NB4 (cell line): ENCODE results near the gene ALPK1.

Experiments
- POLR2A ChIP-seq: IDR thresholded peaks from 2 replicates; pipeline ENCODE4 v1.6.1; 2011; ENCODE audit warnings: mild to moderate bottlenecking; ENCODE audit not compliant: insufficient read length; ENCODE audit errors: extremely low read depth
- TF ChIP-seq, protein P1 (sequence below): IDR thresholded peaks from one replicate; pipeline ENCODE4 v1.5.1; 2012; ENCODE audit warnings: low read depth, low read length

DNA sequence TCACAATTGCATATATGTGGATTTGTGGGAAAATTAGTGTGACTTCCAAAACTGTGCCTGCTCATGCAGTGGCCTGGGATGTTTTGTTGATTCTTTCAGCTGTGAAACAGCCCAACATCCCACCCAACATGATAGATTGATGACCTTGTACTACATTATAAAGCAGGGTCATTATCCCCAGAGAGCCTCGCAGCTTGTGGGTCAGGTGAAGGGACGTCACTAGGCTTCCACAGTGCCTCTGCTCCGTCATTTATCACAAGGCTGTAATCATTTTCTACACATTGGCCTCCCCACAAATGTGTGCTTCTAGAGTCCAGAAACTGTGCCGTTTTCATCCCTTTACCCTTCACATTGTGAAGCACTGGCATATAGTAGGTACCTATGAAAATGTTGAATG lies 31.6 kb downstream of the ALPK1 start:
- TF ChIP-seq, protein P1, sequence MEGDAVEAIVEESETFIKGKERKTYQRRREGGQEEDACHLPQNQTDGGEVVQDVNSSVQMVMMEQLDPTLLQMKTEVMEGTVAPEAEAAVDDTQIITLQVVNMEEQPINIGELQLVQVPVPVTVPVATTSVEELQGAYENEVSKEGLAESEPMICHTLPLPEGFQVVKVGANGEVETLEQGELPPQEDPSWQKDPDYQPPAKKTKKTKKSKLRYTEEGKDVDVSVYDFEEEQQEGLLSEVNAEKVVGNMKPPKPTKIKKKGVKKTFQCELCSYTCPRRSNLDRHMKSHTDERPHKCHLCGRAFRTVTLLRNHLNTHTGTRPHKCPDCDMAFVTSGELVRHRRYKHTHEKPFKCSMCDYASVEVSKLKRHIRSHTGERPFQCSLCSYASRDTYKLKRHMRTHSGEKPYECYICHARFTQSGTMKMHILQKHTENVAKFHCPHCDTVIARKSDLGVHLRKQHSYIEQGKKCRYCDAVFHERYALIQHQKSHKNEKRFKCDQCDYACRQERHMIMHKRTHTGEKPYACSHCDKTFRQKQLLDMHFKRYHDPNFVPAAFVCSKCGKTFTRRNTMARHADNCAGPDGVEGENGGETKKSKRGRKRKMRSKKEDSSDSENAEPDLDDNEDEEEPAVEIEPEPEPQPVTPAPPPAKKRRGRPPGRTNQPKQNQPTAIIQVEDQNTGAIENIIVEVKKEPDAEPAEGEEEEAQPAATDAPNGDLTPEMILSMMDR, result no peak
- TF ChIP-seq POLR2A, result no peak
